DMS 273 treated with DMSO at 0.1 percent for 48 hours (cell line): ENCODE measurements around the gene DBH.

Experiments used
- DNase-seq: peaks from one replicate; lab custom pipeline; 2025; lab: John Stamatoyannopoulos, UW

DBH gene

DNA sequence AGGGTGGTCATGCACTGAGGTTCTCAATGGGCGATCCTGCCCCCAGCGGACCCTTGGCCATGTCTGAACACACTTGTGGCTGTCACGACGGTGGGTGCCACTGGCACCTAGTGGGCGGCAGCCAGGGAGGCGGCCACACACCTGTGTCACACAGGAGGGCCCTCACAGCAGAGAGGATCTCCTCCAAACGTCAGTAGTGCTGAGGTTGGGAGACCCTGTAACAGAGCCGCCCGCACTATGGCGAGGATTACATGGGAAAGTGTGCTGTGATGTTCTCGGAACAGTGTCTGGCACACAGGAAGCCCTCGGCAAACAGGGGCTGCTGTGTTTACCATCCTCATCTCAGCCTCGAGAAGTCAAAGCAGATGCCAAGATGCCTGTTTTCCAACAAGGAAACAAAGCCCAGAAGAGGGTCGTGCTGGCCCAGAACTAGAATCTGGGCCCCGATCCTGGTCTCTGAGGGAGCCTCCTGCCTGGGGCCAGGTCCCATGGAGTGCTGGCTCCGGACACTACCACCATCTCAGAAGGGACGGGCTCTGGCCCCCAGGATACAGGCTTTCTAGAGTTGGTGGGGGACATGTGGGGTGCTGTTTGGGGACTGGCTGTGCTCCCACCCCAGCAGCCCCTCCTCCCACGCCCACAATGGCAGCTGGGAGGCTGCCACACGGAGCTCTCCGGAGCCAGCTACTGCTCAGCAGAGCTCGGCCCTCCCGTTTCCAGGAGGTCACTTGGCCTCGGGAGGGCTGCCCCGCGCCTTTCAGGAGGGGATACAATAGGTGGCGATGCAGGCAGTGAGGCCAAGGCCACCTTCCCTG lies 48.2 kb downstream of the DBH start:
- no peak for DNase-seq

DNA sequence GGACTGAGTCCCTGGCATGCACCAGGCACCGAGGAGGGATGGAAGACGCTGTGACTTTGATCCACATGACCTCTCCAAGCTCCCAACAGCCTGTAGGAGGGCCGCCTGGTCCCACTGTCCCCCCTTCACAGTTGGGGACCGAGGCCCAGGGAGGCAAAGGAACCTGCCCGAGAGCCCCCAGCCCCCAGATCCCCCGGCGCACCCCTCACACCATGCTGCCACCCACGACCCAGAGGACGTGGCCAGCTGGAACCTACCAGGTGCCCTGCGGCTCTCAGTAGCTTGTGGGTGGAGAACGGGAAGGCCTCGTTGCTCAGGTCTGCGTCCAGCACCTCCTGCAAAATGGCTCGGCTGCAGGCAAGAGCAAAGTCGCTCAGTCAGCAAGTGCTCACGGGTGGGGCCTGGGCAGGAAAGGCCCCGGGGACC lies 48.8 kb downstream of the DBH start:
- no peak for DNase-seq

- no peak for DNase-seq
These were observed 49.8 kb downstream of the DBH start for GRCh38 chr9:133685653-133686609.

GRCh38 chr9:133686642-133687575 lies 50.7 kb downstream of the DBH start:
- DNase-seq = no peak

DNA sequence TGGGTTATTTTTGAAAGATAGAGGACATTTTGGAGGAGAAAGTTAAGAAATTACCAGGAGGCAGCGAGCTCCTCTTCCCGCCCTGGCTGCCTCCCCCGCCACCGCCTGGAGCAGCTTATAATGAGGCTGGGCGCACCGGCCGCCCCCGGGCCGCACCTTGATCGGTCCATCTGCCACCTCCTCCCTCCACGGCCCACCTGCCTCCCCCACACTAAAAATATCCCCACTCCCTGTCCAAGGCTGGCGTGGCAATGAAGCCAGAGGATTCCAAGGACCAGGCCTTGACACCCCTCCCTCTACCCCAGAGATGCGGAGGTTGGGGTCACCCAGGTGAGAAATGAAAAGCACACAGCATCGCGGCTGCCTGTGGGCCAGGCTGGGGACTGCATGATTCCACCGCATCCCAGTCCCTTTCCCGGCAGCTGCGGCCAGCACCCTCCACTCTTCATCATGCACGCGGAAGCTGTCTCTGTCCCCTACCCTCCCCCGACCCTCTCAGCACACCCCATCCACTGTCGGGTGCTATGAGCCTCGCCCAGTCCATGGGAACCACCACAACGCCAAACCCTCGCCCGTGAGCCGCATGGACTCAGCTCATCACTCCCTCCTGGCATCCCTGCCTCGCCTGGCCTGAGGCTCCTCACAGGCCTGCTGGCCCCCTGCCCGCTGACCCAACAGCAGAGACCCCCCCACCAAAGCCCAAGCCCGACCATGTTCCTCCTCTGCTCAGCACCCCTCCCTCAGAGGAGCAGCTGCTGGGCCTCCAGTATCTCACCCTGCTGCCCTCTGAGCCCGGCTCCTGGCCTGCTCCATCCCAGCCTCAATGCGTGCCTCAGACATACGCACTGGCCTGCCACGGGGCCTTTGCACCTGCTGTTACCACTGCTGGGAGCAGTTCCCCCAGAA lies 51.9 kb downstream of the DBH start:
- DNase-seq = no peak

GRCh38 chr9:133689151-133689763 lies 53.1 kb downstream of the DBH start:
- DNase-seq = no peak

DNA sequence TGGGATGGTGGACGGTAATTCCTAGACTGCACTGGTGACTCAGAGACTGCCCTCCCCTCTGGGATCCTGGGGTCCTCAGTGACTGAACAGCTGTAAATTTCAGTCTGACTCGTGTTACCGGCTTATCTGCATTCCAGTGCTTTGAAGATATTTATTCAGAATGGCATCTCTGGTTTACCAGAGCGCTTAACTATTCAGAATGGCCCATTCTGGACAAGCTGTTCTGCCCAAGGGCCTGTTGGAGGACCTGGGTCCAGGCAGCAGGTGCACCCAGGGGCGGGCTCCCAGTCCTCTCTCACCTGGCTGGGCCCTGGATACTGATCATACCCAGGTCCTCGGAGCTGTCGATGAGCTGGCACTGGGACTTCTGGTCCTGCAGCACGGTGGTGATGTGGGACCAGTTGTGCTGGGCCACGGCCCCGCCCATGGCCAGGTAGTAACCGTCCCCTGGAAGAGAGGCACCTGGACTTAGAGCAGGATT lies 54.0 kb downstream of the DBH start:
- DNase-seq = no peak

DNA sequence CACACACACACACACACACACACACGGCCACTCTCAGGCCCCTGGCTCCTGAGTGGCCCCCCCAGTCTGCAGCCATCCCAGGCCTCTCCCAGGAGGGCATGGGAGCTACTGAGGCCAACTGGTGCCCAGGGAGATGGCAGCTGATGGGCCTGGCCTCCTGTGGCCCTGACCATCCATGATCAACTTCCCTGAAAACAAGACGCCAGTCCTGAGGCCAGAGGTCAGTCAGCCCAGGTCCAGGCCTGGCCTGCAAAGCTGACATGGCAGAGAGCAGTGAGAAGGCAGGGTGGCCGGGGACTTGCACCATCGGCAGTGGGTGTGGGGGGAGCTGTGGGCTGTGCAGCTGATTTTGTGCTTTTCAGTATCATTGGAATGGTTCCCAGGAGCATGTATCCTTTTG lies 55.0 kb downstream of the DBH start:
- DNase-seq = no peak

DNA sequence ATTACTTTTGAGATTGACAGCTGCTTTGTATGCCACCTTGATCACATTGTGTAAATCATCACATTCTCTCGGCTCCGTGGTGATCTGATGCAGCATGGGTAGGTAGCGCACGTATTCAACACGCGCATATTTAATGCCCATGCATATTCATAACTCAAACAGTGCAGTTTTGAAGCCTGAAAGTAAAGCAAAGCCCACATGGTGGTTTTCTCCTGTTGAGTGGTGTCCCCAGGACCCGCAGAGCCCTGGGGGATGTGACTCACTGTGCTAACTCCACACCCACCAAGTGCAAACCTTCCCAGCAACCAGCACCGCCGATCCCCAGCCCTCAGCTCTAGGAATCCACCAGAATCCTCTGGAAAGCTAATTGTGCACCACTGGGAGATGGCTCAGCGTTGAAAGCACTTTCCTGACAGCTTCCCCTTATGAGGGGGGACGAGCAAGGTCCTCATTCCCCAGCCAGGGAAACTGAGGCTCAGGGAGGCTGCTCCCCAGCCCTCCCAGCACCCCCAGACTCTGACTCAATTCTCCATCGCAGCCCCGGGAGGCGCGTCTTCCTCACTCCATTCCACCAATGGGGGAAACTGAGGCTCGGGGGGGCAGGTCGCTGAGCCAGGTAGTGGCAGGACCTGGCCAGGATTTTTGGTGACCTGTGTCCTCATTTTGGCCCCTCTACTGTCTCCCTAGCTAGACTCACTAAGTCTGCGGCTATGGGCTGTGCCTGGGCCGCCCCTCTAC lies 55.6 kb downstream of the DBH start:
- no peak for DNase-seq

- no peak for DNase-seq
These were observed 56.3 kb downstream of the DBH start for GRCh38 chr9:133692364-133692985.

DNA sequence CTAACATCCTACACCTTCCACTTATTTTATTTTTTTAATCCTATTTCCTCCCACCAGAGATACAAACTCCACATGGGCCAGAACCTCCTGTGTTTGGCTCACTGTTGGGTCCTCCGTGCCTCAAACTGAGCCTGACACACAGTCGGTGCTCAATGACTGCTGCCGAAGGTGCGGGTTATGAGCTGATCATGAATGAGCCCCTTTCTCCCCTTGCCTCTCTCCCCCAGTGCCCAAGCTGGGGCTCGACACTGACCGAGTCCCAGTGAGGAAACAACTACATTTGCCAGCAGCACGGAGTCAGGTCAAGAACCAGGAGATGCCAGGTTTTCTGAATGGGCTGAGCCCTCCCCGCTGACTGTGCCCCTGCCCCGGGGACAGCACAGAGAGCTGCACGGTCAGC lies 57.0 kb downstream of the DBH start:
- DNase-seq = no peak

GRCh38 chr9:133693703-133694529 lies 57.8 kb downstream of the DBH start:
- no peak for DNase-seq

- DNase-seq = peak; percentile 28
These were observed 58.5 kb downstream of the DBH start for GRCh38 chr9:133694686-133695085.

- DNase-seq = no peak
These were observed 59.9 kb downstream of the DBH start for GRCh38 chr9:133696071-133696472.

GRCh38 chr9:133699546-133699945 lies 63.4 kb downstream of the DBH start:
- DNase-seq = no peak

DNA sequence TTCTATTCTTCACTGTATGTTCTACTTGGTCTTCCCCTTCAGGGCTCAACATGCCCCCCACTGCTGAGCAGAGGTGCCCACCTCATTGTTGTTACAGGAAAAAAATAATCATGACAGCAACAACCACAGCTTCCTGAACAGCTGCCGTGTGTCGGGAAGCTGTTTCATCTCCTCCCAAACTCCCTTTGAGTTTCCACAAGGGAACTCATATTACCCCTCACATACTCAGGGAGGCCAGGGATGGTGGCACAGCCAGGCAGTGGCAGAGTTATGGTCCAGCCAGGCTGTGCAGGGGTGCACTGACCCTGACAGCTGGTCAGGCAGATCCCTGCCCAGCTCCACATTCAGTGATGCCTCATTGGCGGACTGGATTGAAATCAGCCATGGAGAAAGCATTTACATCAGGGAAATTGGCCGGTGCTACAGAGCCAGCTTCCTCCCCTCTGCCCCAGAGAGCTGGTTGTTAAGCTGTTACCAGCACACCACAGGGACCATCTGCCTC lies 64.7 kb downstream of the DBH start:
- no peak for DNase-seq

DNA sequence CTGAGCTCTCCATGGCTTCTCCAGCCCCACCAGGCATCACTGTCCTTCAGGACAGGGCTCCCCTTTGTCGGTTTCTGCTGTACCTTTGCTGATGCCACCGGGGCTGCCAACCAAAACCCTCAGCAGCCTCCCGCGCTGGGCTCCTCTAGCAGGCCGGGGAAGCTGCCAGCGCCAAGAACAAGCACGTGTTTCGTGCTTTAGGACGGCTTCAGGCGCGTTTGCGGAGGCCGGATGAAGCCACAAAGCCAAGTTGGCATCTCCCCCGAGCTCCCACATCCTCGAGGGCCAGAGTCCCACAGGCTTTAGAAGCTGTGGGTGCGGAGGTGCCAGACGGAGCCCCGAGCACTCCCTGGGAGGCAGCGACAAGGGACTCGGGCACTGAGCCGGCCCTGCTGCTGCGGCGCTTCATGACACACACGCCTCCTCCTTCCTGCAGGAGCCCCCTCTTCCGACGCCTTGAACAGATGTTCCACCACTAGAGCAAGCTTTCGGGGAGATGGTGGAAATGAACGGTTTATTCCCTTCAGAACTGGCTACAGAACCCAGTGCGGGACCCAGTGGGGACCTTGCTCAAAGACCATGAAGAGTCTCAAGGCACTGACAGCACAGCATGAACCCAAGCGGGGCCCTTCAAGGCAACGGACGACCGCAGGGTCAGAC lies 65.3 kb downstream of the DBH start:
- no peak for DNase-seq
